ENCODE measurements around the gene HNF1A.
A peak's percentile ranks its signal among the peaks of the same experiment; 100 is the strongest.

HNF1A gene

GRCh38 chr12:120972870-120973543 lies 5.3 kb upstream of the HNF1A start:
- Histone ChIP-seq H3K27me3 (ENCODE audit: control insufficient read depth in 2 of 2, insufficient read depth in 2 of 2, low read length in 2 of 2) (no peaks in the 10 kb centered on the region), H3K9ac (ENCODE audit: low read depth in 1 of 2, low read length in 2 of 2) (no peak overlapping the region), H3K27ac (ENCODE audit: low read depth in 2 of 2, low read length in 2 of 2) (no peak overlapping the region), H3K4me3 (ENCODE audit: low read length in 2 of 2) (no peak overlapping the region), H3K36me3 (ENCODE audit: control insufficient read depth in 2 of 2, insufficient read depth in 2 of 2, low read length in 2 of 2) (peaks cover 29 to 41% of the 10 kb centered on the region in 2 donors), H3K4me1 (ENCODE audit: control insufficient read depth in 2 of 2, insufficient read depth in 2 of 2, low read length in 2 of 2) (peaks cover 0 to 23% of the 10 kb centered on the region in 2 donors), H3K9me3 (ENCODE audit: control insufficient read depth in 2 of 2, low read length in 2 of 2) (no peaks in the 10 kb centered on the region)

GRCh38 chr12:120977531-120978295 lies 630 bp upstream of the HNF1A start:
- H3K4me3 ChIP-seq (ENCODE audit: low read length in 2 of 2): peak overlapping the region; percentile 72 to 84
- no peaks in the 10 kb centered on the region for H3K27me3 ChIP-seq (ENCODE audit: control insufficient read depth in 2 of 2, insufficient read depth in 2 of 2, low read length in 2 of 2)
- no peaks in the 10 kb centered on the region for H3K9me3 ChIP-seq (ENCODE audit: control insufficient read depth in 2 of 2, low read length in 2 of 2)
- peaks cover 11 to 19% of the 10 kb centered on the region in 2 donors for H3K36me3 ChIP-seq (ENCODE audit: control insufficient read depth in 2 of 2, insufficient read depth in 2 of 2, low read length in 2 of 2)
- H3K9ac ChIP-seq (ENCODE audit: low read depth in 1 of 2, low read length in 2 of 2): peak overlapping the region in 1 of 2 donors; percentile 75
- peak overlapping the region; percentile 93 to 95 for H3K27ac ChIP-seq (ENCODE audit: low read depth in 2 of 2, low read length in 2 of 2)
- peaks cover 7 to 35% of the 10 kb centered on the region in 2 donors for H3K4me1 ChIP-seq (ENCODE audit: control insufficient read depth in 2 of 2, insufficient read depth in 2 of 2, low read length in 2 of 2)

GRCh38 chr12:120979220-120979861 lies 998 bp downstream of the HNF1A start:
- Histone ChIP-seq H3K4me1 (ENCODE audit: control insufficient read depth in 2 of 2, insufficient read depth in 2 of 2, low read length in 2 of 2) (peaks cover 12 to 39% of the 10 kb centered on the region in 2 donors), H3K27ac (ENCODE audit: low read depth in 2 of 2, low read length in 2 of 2) (peak overlapping the region; percentile 93 to 95), H3K36me3 (ENCODE audit: control insufficient read depth in 2 of 2, insufficient read depth in 2 of 2, low read length in 2 of 2) (peaks cover 0 to 5% of the 10 kb centered on the region in 2 donors), H3K9me3 (ENCODE audit: control insufficient read depth in 2 of 2, low read length in 2 of 2) (no peaks in the 10 kb centered on the region), H3K4me3 (ENCODE audit: low read length in 2 of 2) (peak overlapping the region; percentile 72 to 84), H3K9ac (ENCODE audit: low read depth in 1 of 2, low read length in 2 of 2) (peak overlapping the region; percentile 81 to 86), H3K27me3 (ENCODE audit: control insufficient read depth in 2 of 2, insufficient read depth in 2 of 2, low read length in 2 of 2) (no peaks in the 10 kb centered on the region)

GRCh38 chr12:120979862-120980696 lies 1.7 kb downstream of the HNF1A start:
- Histone ChIP-seq H3K4me3 (ENCODE audit: low read length in 2 of 2) (peak overlapping the region; percentile 72 to 84), H3K9me3 (ENCODE audit: control insufficient read depth in 2 of 2, low read length in 2 of 2) (no peaks in the 10 kb centered on the region), H3K9ac (ENCODE audit: low read depth in 1 of 2, low read length in 2 of 2) (peak overlapping the region; percentile 81 to 86), H3K36me3 (ENCODE audit: control insufficient read depth in 2 of 2, insufficient read depth in 2 of 2, low read length in 2 of 2) (peaks cover 0 to 5% of the 10 kb centered on the region in 2 donors), H3K27me3 (ENCODE audit: control insufficient read depth in 2 of 2, insufficient read depth in 2 of 2, low read length in 2 of 2) (no peaks in the 10 kb centered on the region), H3K4me1 (ENCODE audit: control insufficient read depth in 2 of 2, insufficient read depth in 2 of 2, low read length in 2 of 2) (peaks cover 17 to 46% of the 10 kb centered on the region in 2 donors), H3K27ac (ENCODE audit: low read depth in 2 of 2, low read length in 2 of 2) (peak overlapping the region; percentile 93 to 95)

- Histone ChIP-seq H3K27me3 (ENCODE audit: control insufficient read depth in 2 of 2, insufficient read depth in 2 of 2, low read length in 2 of 2) (no peaks in the 10 kb centered on the region), H3K27ac (ENCODE audit: low read depth in 2 of 2, low read length in 2 of 2) (peak overlapping the region; percentile 93 to 95), H3K9me3 (ENCODE audit: control insufficient read depth in 2 of 2, low read length in 2 of 2) (no peaks in the 10 kb centered on the region), H3K4me3 (ENCODE audit: low read length in 2 of 2) (peak overlapping the region; percentile 72 to 84), H3K4me1 (ENCODE audit: control insufficient read depth in 2 of 2, insufficient read depth in 2 of 2, low read length in 2 of 2) (peaks cover 17 to 47% of the 10 kb centered on the region in 2 donors), H3K36me3 (ENCODE audit: control insufficient read depth in 2 of 2, insufficient read depth in 2 of 2, low read length in 2 of 2) (peaks cover 0 to 5% of the 10 kb centered on the region in 2 donors), H3K9ac (ENCODE audit: low read depth in 1 of 2, low read length in 2 of 2) (peak overlapping the region; percentile 79 to 86)
Observed at GRCh38 chr12:120980800-120981368, 2.5 kb downstream of the HNF1A start.

GRCh38 chr12:120981407-120981941 lies 3.1 kb downstream of the HNF1A start:
- Histone ChIP-seq H3K27ac (ENCODE audit: low read depth in 2 of 2, low read length in 2 of 2) (peak overlapping the region; percentile 93 to 95), H3K36me3 (ENCODE audit: control insufficient read depth in 2 of 2, insufficient read depth in 2 of 2, low read length in 2 of 2) (peaks cover 0 to under 1% of the 10 kb centered on the region in 2 donors), H3K9ac (ENCODE audit: low read depth in 1 of 2, low read length in 2 of 2) (peak overlapping the region; percentile 26 to 86), H3K27me3 (ENCODE audit: control insufficient read depth in 2 of 2, insufficient read depth in 2 of 2, low read length in 2 of 2) (no peaks in the 10 kb centered on the region), H3K4me1 (ENCODE audit: control insufficient read depth in 2 of 2, insufficient read depth in 2 of 2, low read length in 2 of 2) (peaks cover 17 to 47% of the 10 kb centered on the region in 2 donors), H3K4me3 (ENCODE audit: low read length in 2 of 2) (peak overlapping the region; percentile 62 to 84), H3K9me3 (ENCODE audit: control insufficient read depth in 2 of 2, low read length in 2 of 2) (no peaks in the 10 kb centered on the region)

- peak overlapping the region; percentile 29 to 82 for H3K27ac ChIP-seq (ENCODE audit: low read depth in 2 of 2, low read length in 2 of 2)
- no peak overlapping the region for H3K9ac ChIP-seq (ENCODE audit: low read depth in 1 of 2, low read length in 2 of 2)
- no peaks in the 10 kb centered on the region for H3K27me3 ChIP-seq (ENCODE audit: control insufficient read depth in 2 of 2, insufficient read depth in 2 of 2, low read length in 2 of 2)
- no peak overlapping the region for H3K4me3 ChIP-seq (ENCODE audit: low read length in 2 of 2)
- no peaks in the 10 kb centered on the region for H3K36me3 ChIP-seq (ENCODE audit: control insufficient read depth in 2 of 2, insufficient read depth in 2 of 2, low read length in 2 of 2)
- peaks cover 17 to 41% of the 10 kb centered on the region in 2 donors for H3K4me1 ChIP-seq (ENCODE audit: control insufficient read depth in 2 of 2, insufficient read depth in 2 of 2, low read length in 2 of 2)
- no peaks in the 10 kb centered on the region for H3K9me3 ChIP-seq (ENCODE audit: control insufficient read depth in 2 of 2, low read length in 2 of 2)
Observed at GRCh38 chr12:120982659-120983058, 4.3 kb downstream of the HNF1A start.

GRCh38 chr12:120983759-120984158 lies 5.4 kb downstream of the HNF1A start:
- Histone ChIP-seq H3K9ac (ENCODE audit: low read depth in 1 of 2, low read length in 2 of 2) (peak overlapping the region; percentile 17 to 30), H3K4me3 (ENCODE audit: low read length in 2 of 2) (no peak overlapping the region), H3K27ac (ENCODE audit: low read depth in 2 of 2, low read length in 2 of 2) (peak overlapping the region; percentile 82 to 85), H3K4me1 (ENCODE audit: control insufficient read depth in 2 of 2, insufficient read depth in 2 of 2, low read length in 2 of 2) (peaks cover 17 to 36% of the 10 kb centered on the region in 2 donors), H3K36me3 (ENCODE audit: control insufficient read depth in 2 of 2, insufficient read depth in 2 of 2, low read length in 2 of 2) (peaks cover 3 to 4% of the 10 kb centered on the region in 2 donors), H3K27me3 (ENCODE audit: control insufficient read depth in 2 of 2, insufficient read depth in 2 of 2, low read length in 2 of 2) (no peaks in the 10 kb centered on the region), H3K9me3 (ENCODE audit: control insufficient read depth in 2 of 2, low read length in 2 of 2) (no peaks in the 10 kb centered on the region)

- Histone ChIP-seq H3K4me3 (ENCODE audit: low read length in 2 of 2) (peak overlapping the region; percentile 41 to 43), H3K9ac (ENCODE audit: low read depth in 1 of 2, low read length in 2 of 2) (peak overlapping the region in 1 of 2 donors; percentile 30), H3K9me3 (ENCODE audit: control insufficient read depth in 2 of 2, low read length in 2 of 2) (no peaks in the 10 kb centered on the region), H3K36me3 (ENCODE audit: control insufficient read depth in 2 of 2, insufficient read depth in 2 of 2, low read length in 2 of 2) (peaks cover 5 to 8% of the 10 kb centered on the region in 2 donors), H3K27me3 (ENCODE audit: control insufficient read depth in 2 of 2, insufficient read depth in 2 of 2, low read length in 2 of 2) (no peaks in the 10 kb centered on the region), H3K27ac (ENCODE audit: low read depth in 2 of 2, low read length in 2 of 2) (peak overlapping the region; percentile 82 to 85), H3K4me1 (ENCODE audit: control insufficient read depth in 2 of 2, insufficient read depth in 2 of 2, low read length in 2 of 2) (peaks cover 17 to 36% of the 10 kb centered on the region in 2 donors)
Observed at GRCh38 chr12:120984351-120984898, 6.1 kb downstream of the HNF1A start.
